ENCODE data around the gene PRSS50. TPM values are rescaled to one million over a fixed set of nuclear protein-coding genes. Genes with fewer than 3 reads are reported as not detected.

The PRSS50 gene
- total RNA-seq, 1 experiment from 2014 or later: not detected

GRCh38 chr3:46715507-46716175 is 2.0 kb downstream of the PRSS50 start:
- H3K9ac ChIP-seq (ENCODE audit: low read length): no peak overlapping the region
- ATAC-seq: no peak
- H3K9me3 ChIP-seq (ENCODE audit: control insufficient read depth in 1 of 2, insufficient read depth in 1 of 2, low read depth in 1 of 2, low read length in 2 of 2): no peaks in the 10 kb centered on the region
- RAD21 ChIA-PET (ENCODE audit: low non-redundant PET in 1 of 2, low total read pairs in 2 of 2, uncharacterized antibody in 2 of 2, unreplicated experiment in 2 of 2): no interaction called here
- no TSS peak for BruUV-seq (replicated peaks)
- no peak for DNase-seq (ENCODE audit: low read depth, low spot score)
- no peaks in the 10 kb centered on the region for H3K27me3 ChIP-seq (ENCODE audit: insufficient read depth, low read length)
- CTCF ChIA-PET: interaction anchor here (1.3 kb wide), 1 partner anchor 10 kb away, joined by 3 read pairs; no protein-coding TSS in a partner anchor
- no peaks in the 10 kb centered on the region for H3K9me2 ChIP-seq (ENCODE audit: insufficient read depth)
- H2AFZ ChIP-seq (ENCODE audit: low read depth, low read length, poor library complexity, severe bottlenecking): no peak overlapping the region
- intact Hi-C loops (cut with micrococcal nuclease): no loop called here
- H3K27ac ChIP-seq (ENCODE audit: low read depth, low read length): no peak overlapping the region
- TF ChIP-seq MAX (IDR thresholded peaks at IDR 0.05): no peak
- no peak for TF ChIP-seq CEBPB (IDR thresholded peaks at IDR 0.05; ENCODE audit: low read depth)
- no peak for TF ChIP-seq TCF7L2 (IDR thresholded peaks at IDR 0.05; ENCODE audit: borderline replicate concordance, extremely low read depth, insufficient read depth, insufficient read length)
- TF ChIP-seq YY1 (IDR thresholded peaks at IDR 0.05; ENCODE audit: extremely low read depth, insufficient replicate concordance, low read depth, low read length): no peak
- no peak for TF ChIP-seq FOSL1 (IDR thresholded peaks at IDR 0.05; ENCODE audit: low read depth)
- no peak for TF ChIP-seq EZH2 (IDR thresholded peaks at IDR 0.05)
- TF ChIP-seq JUND (IDR thresholded peaks at IDR 0.05): no peak
- no peak for TF ChIP-seq POLR2A (IDR thresholded peaks at IDR 0.05; ENCODE audit: borderline replicate concordance, extremely low read depth, insufficient read depth, insufficient read length)
- TF ChIP-seq RAD21 (IDR thresholded peaks at IDR 0.05; ENCODE audit: low read depth): no peak
- H3K36me3 ChIP-seq (ENCODE audit: control insufficient read depth in 1 of 2, insufficient read depth in 2 of 2, low read length in 2 of 2): no peaks in the 10 kb centered on the region
- no peaks in the 10 kb centered on the region for H4K20me1 ChIP-seq (ENCODE audit: insufficient read depth)
- H3K4me2 ChIP-seq (ENCODE audit: low read length): no peak overlapping the region
- POLR2A ChIA-PET: no interaction called here
- no peak overlapping the region for H3K4me3 ChIP-seq (replicated peaks in 1 of 2; ENCODE audit: low read depth in 1 of 2, low read length in 2 of 2)
- H3K79me2 ChIP-seq (ENCODE audit: insufficient read depth, low read length): no peaks in the 10 kb centered on the region
- H3K4me1 ChIP-seq (ENCODE audit: control insufficient read depth in 1 of 2, insufficient read depth in 2 of 2, low read length in 2 of 2): no peaks in the 10 kb centered on the region

- Histone ChIP-seq H3K27ac (ENCODE audit: low read depth, low read length) (no peak overlapping the region), H3K4me2 (ENCODE audit: low read length) (no peak overlapping the region), H3K9me2 (ENCODE audit: insufficient read depth) (no peaks in the 10 kb centered on the region), H3K27me3 (ENCODE audit: insufficient read depth, low read length) (no peaks in the 10 kb centered on the region), H3K79me2 (ENCODE audit: insufficient read depth, low read length) (no peaks in the 10 kb centered on the region), H3K4me1 (ENCODE audit: control insufficient read depth in 1 of 2, insufficient read depth in 2 of 2, low read length in 2 of 2) (no peaks in the 10 kb centered on the region), H3K36me3 (ENCODE audit: control insufficient read depth in 1 of 2, insufficient read depth in 2 of 2, low read length in 2 of 2) (no peaks in the 10 kb centered on the region), H3K4me3 (replicated peaks in 1 of 2; ENCODE audit: low read depth in 1 of 2, low read length in 2 of 2) (no peak overlapping the region), H2AFZ (ENCODE audit: low read depth, low read length, poor library complexity, severe bottlenecking) (no peak overlapping the region), H3K9me3 (ENCODE audit: control insufficient read depth in 1 of 2, insufficient read depth in 1 of 2, low read depth in 1 of 2, low read length in 2 of 2) (no peaks in the 10 kb centered on the region), H3K9ac (ENCODE audit: low read length) (no peak overlapping the region), H4K20me1 (ENCODE audit: insufficient read depth) (no peaks in the 10 kb centered on the region)
- ChIA-PET RAD21 (ENCODE audit: low non-redundant PET in 1 of 2, low total read pairs in 2 of 2, uncharacterized antibody in 2 of 2, unreplicated experiment in 2 of 2) (no interaction called here), POLR2A (no interaction called here), CTCF (interaction anchor here (1.3 kb wide), 1 partner anchor 9 kb away, joined by 3 read pairs; no protein-coding TSS in a partner anchor)
- intact Hi-C loops (cut with micrococcal nuclease): no loop called here
- ATAC-seq (no peak), DNase-seq (ENCODE audit: low read depth, low spot score) (no peak)
- BruUV-seq (replicated peaks): no TSS peak
- no peak for TF ChIP-seq POLR2A (IDR thresholded peaks at IDR 0.05; ENCODE audit: borderline replicate concordance, extremely low read depth, insufficient read depth, insufficient read length)
- no peak for TF ChIP-seq ZBTB33 (IDR thresholded peaks at IDR 0.05; ENCODE audit: extremely low read depth, insufficient replicate concordance, low read length)
- TF ChIP-seq CEBPB (IDR thresholded peaks at IDR 0.05; ENCODE audit: low read depth): no peak
- no peak for TF ChIP-seq SP1 (IDR thresholded peaks at IDR 0.05; ENCODE audit: low read depth)
- TF ChIP-seq POLR2AphosphoS5 (IDR thresholded peaks at IDR 0.05; ENCODE audit: low read depth, low read length): no peak
- TF ChIP-seq CBX3 (IDR thresholded peaks at IDR 0.05; ENCODE audit: low read depth): no peak
These were observed 2.8 kb downstream of the PRSS50 start for GRCh38 chr3:46714728-46715506.
